NCI-H526 treated with DMSO at 0.1 percent for 48 hours (cell line): Measurements from ENCODE around the gene CCDC157.

Experiments used
- DNase-seq: peaks from one replicate; lab custom pipeline; 2025; lab: John Stamatoyannopoulos, UW

Gene CCDC157

DNA sequence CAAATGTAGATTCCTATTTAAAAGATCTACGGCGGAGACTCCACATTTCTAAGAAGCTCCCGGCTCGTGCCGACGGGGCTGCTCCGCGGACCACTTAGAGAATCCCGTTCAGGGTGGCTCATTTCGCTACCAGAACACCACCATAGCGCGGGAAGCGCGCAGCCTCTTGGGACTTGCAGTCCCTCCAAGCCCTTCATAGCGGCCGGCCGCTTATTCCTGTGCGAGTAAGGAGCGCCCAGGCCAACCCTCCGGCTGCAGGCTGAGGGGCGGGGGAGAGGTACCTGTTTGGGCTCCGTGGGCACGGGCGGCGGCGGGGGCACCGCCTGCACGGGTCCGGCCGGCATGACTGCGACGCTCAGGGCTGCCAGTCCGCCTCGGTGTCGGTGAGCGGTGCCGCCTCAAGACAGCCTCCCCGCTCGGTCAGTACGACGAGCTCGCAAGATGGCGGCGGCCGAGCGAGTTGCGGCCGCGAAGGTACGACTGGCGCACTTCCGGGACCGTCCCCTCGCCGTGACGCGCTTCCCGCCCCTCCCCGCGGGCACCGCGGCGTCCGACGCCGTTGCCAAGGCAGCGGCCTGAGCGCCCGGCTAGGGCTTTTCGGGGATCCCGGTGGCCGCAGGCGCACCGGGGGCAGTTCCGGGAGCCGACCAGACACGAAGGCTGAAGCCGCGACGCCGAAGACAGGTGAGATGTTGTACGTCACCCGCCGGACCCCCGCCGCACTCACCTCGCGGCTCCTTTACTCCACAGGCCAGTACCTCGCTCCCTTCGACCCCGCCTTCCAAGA, at the start of gene CCDC157, which contains the start of gene SF3A1:
Gene CCDC157, plus strand, starts transcription at position 559 of the 787 bp plus-strand sequence. CDS start 8,994 bp downstream, outside the sequence.
Gene SF3A1, minus strand, starts transcription at position 446 of the 787 bp plus-strand sequence. Its CDS starts 102 bp downstream, at position 344.
- peak; percentile 72 for DNase-seq

DNA sequence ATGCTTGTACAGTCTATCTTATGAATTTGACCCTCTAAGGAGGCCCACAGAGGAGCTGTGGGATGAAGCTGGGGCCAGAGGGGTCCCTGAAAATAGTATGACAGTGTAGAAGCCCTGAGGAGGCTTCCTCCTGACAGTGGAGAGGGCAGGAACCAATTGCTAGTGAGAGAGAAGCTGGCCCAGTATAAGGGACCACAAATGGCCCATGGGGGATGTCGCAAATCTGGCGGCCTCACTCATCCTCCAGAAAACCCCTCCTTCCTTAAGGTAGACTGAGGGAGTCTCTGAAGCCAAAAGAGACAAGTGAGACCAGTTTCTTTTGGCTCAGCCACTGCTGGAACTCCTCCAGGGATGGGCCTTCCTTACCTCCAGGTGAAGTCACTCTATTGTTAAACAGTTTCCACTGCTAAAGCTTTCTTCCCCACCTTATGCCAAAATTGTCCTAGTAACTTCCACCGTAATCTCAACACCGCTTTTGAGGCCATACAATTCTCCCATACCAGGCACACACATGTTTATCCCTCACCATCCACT, 49.7 kb upstream of the CCDC157 start:
- DNase-seq: no peak

DNA sequence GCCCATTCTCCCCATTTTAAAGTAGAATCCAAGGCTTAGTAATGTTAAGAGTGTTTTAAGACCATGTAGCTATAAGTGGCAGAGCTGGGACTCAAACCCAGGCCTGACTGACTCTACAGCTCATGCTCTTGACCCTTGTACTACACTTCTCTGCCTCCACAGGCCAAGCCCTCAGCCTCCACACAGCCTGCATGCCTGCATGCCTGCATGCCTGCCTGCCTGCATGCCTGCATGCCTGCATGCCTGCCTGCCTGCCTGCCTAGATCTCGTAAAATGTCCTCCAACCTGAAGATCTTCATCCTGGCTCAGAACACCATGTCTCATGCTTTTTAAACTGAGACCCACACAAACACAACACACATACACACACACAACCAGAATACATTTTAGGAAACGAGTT, 48.7 kb upstream of the CCDC157 start:
- DNase-seq: no peak

DNA sequence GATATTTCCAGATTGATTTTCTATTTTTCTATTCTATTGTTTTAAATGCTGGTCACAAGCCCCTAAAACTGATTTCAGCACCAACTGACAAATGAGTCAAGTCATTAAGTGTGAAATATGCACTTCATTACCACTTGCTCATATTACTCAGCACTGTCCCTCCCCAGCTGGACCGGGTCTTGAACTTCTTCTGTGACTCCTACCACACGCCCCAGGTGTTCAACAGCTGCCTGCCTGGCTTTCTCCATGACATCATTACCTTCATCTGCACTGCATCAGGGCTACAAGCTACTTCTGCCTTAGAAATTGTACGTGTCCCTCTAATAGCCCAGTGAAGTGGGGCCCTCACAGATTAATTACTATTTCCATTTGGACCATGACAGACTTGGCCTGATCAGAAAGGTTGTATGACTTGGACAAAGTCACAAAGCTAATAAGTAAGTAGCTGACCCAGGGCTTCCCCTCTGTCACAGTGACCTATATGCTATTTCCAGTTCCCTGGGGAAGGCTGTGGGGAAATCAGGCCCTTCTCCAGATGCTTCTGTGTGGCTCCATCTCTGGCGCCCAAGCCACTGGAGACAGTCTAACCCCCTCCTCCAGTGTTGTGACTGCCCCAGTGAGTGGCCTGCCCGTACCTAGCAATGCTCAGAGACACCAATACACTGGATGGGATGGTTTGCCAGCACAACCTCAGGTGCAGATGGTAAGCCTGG, 48.1 kb upstream of the CCDC157 start:
- DNase-seq: no peak

DNA sequence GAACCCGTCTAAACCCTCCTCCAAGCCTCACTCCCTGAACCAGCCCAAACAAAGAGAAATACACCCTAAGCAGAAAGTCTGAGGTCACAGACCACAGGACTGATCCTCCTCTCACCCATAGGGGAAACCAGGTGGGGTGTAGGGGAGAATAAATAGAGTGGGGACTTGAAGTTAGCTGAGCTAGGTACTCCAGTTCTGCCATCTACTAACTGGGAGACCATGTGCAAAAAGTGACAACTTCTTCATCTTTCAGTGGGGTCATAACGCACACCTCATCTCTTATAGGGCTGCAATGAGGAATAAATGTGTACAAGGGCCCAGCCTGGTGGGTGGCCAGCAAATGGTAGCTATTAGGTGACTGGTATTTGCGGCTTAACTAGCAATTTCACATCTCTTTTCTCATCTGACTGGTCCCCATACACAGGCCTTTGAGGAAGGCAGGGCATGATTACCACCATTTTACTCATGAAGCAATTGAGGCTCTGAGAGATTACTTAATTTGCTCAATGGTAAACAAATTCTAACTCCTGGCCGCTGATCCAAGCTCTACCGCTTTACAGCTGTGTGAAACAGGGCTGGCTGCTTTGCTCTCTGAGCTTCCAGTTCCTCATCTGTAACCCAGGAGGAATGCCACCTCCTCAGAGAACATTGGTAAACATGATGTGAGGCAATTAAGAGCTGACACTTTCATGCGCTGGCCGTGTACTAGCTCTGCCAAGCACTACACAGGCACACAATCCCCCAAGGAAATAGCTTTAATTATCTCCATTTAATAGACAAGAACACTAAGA, 46.7 kb upstream of the CCDC157 start:
- no peak for DNase-seq

DNA sequence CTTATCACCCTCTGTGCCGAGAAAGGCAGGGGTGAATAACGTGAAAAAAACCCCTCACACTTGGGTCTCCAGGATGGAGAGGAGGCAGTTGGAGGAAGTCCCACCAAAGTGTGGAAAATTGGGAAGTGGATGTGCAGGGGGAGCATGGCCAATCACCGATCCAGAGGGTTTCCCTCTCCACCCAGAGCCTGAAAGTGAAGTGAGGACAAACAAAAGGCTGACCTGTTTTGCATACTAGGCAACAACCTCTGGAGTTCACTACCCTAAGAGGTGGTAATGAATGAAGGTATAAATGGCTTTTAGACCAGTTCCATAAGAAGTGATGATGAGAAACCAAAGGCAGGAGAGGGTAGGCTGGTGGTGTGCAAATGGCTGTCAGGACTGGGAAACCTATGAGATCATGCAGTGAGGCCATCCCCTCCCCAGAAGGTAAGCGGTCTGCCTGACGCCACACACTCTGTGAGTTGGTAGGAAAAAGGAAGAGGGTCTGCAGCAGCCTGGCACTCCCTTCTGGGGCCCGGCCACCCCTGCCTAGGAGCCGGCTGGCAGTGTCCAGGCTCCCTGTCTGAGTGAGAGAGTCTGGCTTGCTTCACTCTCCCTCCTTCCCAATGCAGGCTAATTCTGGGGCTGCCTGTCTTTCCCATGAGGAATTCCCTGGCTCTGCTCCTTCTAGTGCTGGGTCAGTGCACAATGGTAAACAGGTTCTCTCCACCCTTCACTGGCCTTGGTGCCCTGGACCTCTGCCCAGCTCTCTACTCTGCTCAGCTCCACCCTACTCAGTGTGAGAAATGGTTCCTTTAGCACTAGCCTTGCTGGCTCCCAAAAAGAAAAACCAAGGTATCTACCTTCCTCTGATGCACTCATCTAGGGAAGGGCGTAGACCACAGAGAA, 45.7 kb upstream of the CCDC157 start:
- no peak for DNase-seq

DNA sequence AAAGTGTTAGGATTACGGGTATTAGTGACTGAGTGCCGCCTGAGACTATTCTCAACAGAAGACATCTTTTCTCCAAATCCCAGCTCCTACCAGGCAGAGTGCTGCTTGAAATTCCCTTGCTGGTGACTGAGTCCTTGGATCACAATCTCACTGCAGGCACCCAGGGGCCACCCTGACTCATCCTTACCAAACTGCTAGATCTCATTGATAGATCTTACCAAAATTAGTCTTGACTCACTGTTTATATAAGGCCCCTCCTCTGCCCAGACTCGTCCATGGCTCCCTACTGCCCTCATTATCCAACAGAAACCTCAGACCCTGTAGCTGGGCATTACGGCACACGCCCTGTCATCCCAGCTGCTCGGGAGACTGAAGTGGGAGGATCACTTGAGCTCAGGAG, 44.8 kb upstream of the CCDC157 start:
- DNase-seq: no peak

DNA sequence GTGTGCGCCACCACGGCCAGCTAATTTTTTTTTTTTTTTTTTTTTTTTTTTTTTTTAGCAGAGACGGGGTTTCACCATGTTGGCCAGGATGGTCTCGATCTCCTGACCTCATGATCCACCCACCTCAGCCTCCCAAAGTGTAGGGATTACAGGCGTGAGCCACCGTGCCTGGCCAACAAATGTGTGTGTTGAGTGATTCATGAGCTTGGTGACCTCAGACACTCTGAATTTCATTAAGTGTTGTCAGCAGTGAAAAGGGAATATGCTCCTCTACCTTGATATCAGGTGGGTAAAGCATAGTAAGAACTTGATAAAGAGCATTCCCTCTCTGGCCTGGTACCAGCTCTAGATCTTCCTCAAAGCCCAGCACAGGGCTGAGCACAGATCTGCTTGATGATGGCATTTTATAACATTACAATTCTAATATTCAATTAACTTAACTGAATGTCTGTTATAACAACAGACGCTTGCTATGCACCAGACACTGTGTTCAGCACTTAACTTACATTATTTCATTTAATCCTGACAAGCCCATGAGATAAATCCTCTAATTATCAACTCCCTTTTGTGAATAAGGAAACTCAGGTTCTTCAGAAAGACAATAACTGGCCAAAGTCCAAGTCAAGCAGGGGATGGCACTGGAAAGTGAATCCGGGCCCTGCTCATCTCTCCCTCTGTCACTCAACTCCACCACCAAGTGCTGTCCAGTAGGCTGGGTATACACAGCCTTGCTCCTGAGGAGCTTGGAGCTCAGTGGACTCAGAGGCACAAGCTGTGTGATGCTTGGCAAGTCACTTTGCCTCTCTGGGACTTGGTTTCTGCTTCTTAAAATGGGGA, 43.1 kb upstream of the CCDC157 start:
- DNase-seq: no peak

DNA sequence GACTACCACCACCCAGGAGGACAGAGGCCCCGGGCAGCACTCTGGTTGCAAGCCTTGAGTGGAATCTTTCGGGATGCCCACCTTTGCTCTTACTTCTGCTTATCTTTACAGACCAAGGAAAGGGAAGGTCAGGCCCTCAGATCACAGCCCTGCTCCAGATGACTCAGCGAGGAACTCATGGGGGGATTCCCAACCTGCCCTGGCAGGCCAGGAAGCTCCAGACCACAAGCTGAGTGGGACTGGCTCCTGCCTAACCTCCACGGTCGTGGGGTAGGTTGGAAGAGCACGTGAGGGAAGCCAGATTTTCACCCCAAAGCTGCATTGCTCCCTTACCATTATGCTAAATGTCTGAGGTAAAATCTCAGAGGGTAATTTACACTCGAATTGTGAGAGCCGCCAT, 41.9 kb upstream of the CCDC157 start:
- no peak for DNase-seq

DNA sequence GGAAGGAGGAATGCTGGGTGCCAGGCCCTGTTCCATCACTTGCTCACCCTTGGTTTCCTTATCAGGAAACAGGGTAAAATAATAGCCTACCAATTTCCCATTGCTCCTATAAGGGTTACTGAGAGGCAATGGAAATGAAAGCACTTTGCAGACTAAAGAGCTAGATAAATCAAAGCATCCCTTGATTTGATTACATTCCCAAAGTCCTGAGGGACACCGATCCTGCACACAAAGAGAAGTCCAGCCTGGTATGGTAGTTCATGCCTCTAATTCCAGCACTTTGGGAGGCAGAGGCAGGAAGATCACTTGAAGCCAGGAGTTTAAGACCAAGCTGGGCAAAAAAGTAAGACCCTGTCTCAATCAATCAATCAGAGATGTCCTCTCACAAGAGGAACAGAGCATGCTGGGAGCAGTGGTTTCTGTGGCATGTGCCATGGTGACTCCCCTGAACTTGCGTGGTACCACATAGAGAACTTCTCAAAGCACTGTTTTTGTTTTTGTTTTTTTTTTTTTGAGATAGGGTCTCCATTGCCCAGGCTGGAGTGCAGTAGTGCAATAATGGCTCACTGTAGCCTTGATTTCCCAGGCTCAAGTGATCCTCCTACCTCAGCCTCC, 40.7 kb upstream of the CCDC157 start:
- no peak for DNase-seq

DNA sequence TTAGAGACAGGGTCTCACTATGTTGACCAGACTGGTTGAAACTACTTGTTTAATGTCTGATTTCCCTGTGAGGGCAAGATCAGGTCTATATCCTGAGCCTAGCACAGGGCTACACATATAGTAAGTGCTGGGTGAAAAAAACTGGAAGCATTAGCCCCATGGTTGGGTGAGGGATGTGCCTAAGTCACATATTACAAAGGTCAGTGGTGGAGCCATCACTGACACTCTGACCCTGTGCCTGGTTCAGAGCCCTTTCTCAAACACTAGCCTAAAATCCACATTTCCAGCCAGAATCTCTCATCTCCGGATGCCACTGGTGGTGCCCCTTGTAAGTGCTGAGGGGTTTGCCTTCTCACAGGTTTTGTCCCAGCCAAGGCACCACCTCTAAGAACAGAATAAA, 39.0 kb upstream of the CCDC157 start:
- DNase-seq: no peak

DNA sequence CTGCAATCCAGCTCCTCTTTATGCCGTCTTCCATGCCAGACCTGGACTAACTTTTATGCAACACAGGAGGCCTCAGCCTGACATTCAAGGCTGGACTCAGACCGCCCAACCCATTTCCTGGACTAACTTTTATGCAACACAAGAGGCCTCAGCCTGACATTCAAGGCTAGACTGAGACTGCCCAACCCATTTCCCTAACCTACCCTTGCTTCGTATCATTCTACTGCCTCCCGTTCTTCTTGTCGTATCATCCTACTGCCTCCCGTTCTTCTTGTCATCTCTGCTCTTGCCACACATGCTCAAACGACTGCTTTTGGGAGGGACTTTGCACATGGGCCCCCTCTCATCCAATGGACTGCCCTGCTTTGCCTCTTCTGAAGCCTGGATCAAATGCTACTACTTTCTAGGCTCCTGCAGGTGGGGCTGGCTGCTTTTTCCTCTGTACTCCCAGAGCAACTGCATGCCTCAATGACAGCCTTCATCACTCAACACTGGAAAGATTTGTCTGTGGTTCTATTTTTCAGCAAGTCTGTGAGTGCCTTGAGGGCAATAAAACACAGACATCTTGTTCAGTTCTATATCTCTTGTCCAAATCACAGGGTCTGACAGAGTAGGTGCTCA, 37.9 kb upstream of the CCDC157 start:
- no peak for DNase-seq

DNA sequence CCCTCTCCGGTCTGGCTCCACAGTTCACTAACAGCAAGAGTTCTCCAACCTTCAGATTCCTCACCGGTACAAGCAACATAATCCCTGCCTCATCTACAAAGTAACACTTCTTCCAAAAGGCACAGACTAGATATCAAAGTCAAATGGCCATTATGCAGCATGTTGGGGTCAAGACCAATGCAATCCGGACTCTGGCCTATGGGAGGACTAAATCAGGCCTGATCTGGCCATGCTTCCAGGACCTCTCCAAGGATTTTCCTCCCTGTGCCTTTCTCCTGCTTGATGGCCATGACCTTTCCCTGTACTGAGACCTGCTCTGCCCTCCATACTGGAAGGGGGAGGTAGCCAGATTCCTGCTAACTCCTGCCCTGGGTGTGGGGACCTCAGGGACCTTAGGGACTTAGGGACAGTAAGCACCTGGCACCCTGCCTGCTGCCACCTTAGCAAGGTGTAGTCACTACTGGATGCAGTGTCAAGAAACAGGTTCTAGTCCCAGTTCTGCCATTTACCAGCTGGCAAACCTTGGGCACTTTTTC, 36.7 kb upstream of the CCDC157 start:
- DNase-seq: no peak

DNA sequence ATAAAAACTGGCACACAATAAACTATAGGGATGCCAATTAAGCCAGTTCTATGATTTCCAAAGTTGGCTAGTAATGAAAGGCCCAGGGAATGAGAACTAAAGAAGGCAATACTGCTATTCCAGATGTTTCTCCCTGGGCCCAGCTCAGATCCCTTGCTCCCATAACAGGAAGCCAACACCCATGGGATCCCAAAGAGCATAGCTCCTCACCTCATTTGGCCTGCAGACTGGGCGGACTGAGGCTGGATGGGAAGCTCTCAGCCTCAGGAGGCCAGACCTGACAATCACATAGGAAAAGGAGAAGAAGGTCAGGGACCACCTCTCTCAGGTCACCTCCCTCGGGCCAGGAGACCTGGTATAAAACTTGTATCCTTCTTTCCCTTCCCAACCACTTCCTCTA, 35.3 kb upstream of the CCDC157 start:
- no peak for DNase-seq

DNA sequence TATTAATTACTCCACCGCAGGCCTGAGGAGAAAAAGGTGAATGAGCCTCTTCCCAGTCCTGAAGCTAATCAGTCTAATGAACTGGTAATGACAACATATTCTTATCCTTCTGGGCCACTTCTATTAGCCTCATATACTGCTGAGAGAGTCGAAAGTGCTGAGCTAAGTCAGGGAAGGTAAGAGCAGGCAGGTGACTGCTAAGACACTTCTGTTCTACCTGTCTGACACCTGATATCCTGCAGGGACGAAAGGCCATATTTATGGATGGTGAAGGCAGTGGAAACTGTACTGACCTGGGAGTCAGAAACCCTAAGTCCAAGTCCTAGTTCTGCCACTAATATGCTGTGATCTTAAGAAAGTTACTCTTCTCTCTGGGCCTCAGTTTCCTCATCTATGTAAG, 33.6 kb upstream of the CCDC157 start:
- no peak for DNase-seq

DNA sequence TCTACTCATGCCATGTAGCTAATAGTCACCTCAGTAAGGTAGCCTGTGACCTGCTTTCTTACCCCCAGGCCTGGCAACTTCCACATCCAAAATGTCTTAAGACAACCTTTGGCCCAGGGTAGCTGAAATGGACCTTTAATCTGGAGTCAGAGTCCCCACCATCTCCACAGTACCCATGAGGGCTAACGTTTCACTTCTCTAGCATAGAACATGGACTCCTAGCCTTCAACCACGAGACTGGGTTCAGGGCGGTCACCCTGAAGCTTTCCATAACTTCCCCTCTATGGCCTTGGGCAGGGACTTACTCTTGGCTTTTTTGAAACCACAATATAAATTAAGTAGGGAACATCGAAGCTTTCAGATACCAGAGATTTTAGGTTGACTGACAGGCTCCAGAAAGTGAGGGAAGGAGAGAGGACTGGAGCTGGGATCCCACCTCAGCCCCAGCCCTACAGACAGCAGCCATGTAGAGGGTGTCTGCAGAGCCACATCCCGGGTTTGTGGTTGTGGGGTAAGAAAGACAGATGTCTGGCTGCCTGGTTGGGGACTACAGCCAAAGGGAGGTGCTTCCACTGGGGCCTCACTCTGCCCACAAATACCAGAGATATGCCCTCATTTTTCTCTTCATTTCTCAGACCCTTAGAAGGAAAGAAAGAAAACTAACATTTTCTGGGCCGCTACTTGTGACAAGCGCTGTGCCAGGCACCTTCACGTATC, 32.6 kb upstream of the CCDC157 start:
- no peak for DNase-seq

DNA sequence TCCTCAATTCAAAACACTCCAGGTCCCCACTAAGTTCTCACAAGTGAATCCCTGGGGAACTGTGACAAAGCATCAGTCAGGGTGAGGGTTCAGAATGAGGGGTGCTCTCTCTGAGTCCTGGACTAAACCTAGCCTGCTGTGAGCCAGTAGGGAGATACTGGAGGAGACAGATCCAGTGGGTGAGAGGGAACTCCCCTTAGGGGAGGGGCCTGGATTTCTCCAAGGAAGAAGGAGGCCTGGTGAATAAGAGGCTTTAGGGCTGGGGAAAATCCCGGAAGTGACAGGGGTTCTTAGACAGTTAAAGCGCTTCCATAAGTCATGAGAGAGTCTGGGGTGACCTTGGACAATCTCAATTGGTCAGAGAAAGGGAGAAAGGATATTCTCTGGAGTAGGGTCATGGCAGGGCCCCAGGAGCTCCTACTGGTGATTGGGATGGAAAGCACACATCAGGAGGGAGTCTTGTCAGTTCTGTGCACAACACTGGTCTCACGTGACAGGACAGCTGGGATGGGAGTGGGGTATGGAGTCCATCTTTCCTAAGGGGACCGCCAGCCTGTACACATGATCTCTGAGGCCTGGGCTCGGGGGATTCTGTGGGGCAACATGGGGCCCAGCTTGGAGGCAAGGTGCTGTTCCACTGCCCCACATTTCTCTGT, 31.6 kb upstream of the CCDC157 start:
- no peak for DNase-seq

DNA sequence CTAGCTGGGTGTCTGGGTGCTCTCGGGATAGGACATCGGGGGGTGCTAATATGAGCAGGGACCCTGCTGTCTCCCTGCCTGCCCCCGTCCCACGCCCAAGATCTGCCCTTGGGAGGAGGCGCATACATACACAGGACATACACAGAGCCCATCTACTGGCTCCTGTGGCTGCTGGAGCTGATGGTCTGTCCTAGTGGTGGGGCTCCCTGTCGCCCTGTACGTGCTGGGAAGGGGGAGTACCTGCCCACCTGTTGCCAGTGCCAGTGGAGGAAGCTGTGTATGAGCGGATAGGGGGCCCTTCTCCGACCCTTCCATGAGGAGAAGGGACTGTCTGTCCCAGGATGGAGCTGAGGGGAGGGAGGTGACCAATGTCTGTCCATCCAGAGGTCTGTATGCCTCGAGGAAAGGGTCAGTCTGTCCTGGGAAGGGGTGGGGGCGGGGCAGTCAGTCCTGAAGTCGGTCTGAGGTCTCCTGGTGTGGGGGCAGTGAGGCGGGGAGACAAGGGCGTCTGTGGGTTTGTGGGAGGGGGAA, 31.0 kb upstream of the CCDC157 start:
- DNase-seq: no peak
